ENCODE results near the gene CELF6.
"Not testable (repeated sequence)": the region's sequence is repeated elsewhere in the genome, so short reads cannot be mapped to it uniquely, and the experiment has no call there.

DNA sequence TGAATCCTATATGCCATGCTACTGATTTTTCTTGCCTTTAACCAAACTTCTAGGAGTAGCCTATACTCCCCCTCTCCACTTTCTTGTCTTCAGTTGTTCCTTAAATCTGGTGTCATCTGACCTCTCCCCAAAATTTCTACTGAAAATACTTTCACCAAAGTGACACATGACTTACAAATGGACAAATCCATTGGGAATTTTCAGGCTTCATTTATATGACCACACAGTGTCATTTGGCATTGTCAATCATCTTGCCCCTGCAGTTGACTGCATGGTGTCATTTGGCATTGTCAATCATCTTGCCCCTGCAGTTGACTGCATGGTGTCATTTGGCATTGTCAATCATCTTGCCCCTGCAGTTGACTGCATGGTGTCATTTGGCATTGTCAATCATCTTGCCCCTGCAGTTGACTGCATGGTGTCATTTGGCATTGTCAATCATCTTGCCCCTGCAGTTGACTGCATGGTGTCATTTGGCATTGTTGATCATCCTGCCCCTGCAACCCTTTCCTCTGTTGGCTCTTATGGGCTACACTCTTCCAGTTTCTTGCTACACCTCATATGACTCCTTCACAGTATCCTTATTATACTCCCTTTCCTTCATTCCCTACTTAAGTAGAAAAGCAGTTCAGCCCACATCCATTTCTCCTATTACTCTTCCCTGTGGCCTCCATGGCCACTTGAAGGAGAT lies 44.2 kb downstream of the CELF6 start:
- not testable (repeated sequence) for TF ChIP-seq CTCF (IDR thresholded peaks at IDR 0.05; ENCODE audit: low read depth, low read length, poor library complexity, severe bottlenecking); EZH2phosphoT487 (IDR thresholded peaks at IDR 0.05; ENCODE audit: borderline replicate concordance, low read length)
